ENCODE data around the gene TCF12. TPM values are rescaled to one million over a fixed set of nuclear protein-coding genes. Genes with fewer than 3 reads are reported as not detected.

The TCF12 gene
- polyA plus RNA-seq, 1 donor (not counting 4 experiments of a cell fraction or from before 2014, with no cell fraction given), result 48.3 TPM

DNA sequence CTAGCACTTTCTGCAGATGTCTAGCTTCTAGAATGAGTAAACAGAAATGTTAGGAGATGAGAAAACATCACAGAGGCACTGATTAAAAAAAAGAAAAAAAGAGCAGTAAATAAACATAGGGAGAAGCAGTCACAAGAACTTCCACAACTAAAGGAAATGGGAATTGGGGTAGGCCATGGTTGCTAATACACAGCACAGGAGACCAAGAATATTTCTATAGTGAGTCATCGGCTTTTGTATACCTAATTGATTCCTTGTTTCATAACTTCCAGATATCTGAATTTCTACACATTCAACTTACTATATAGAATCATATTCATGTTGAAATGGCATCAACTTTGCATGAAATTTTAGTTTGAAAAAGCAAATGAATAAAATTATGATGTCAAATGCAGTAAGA lies 47.3 kb upstream of the TCF12 start:
- Histone ChIP-seq H3K27me3 (ENCODE audit: control insufficient read depth, extremely low read depth, insufficient read depth, low read length) (no peaks in the 10 kb centered on the region), H3K9me3 (ENCODE audit: control insufficient read depth, low read depth, low read length) (no peaks in the 10 kb centered on the region), H3K9ac (ENCODE audit: control insufficient read depth, extremely low read depth, insufficient read depth, low read length) (no peak overlapping the region), H3K4me1 (ENCODE audit: control insufficient read depth, extremely low read depth, insufficient read depth, low read length) (peaks cover 7% of the 10 kb centered on the region), H3K4me3 (ENCODE audit: control insufficient read depth in 2 of 3, extremely low read depth in 1 of 3, insufficient read depth in 2 of 3, low read depth in 1 of 3, low read length in 3 of 3) (no peak overlapping the region), H3K79me2 (ENCODE audit: control insufficient read depth, insufficient read depth, low read length) (no peaks in the 10 kb centered on the region), H3K4me2 (ENCODE audit: control insufficient read depth, extremely low read depth, insufficient read depth, low read depth, low read length) (peak overlapping the region; percentile 28), H3K27ac (ENCODE audit: control insufficient read depth, insufficient read depth, low read length) (no peak overlapping the region), H3K36me3 (ENCODE audit: control insufficient read depth in 2 of 2, extremely low read depth in 1 of 2, insufficient read depth in 2 of 2, low read length in 2 of 2) (no peaks in the 10 kb centered on the region), H4K20me1 (ENCODE audit: control insufficient read depth, extremely low read depth, insufficient read depth, low read length) (no peaks in the 10 kb centered on the region), H3K9me1 (ENCODE audit: control insufficient read depth, extremely low read depth, insufficient read depth, low read length) (no peaks in the 10 kb centered on the region), H2AFZ (ENCODE audit: control insufficient read depth, low read length) (no peak overlapping the region)
- no peak for TF ChIP-seq EZH2 (IDR thresholded peaks at IDR 0.05; ENCODE audit: low read length)
- TF ChIP-seq, protein P1, sequence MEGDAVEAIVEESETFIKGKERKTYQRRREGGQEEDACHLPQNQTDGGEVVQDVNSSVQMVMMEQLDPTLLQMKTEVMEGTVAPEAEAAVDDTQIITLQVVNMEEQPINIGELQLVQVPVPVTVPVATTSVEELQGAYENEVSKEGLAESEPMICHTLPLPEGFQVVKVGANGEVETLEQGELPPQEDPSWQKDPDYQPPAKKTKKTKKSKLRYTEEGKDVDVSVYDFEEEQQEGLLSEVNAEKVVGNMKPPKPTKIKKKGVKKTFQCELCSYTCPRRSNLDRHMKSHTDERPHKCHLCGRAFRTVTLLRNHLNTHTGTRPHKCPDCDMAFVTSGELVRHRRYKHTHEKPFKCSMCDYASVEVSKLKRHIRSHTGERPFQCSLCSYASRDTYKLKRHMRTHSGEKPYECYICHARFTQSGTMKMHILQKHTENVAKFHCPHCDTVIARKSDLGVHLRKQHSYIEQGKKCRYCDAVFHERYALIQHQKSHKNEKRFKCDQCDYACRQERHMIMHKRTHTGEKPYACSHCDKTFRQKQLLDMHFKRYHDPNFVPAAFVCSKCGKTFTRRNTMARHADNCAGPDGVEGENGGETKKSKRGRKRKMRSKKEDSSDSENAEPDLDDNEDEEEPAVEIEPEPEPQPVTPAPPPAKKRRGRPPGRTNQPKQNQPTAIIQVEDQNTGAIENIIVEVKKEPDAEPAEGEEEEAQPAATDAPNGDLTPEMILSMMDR (optimal IDR thresholded peaks at IDR 0.05 in 1 of 3, IDR thresholded peaks at IDR 0.05 in 1 of 3, conservative IDR thresholded peaks at IDR 0.05 in 1 of 3; ENCODE audit: extremely low read depth in 1 of 3, insufficient read depth in 2 of 3, low read length in 3 of 3), result no peak
- dilution Hi-C loops (cut with MboI; ENCODE audit: extremely low pct_ligation_motif_present, low sequenced_read_pairs), result no loop called here
- no peak for FAIRE-seq
- no peak for DNase-seq (ENCODE audit: low read depth, low spot score)

DNA sequence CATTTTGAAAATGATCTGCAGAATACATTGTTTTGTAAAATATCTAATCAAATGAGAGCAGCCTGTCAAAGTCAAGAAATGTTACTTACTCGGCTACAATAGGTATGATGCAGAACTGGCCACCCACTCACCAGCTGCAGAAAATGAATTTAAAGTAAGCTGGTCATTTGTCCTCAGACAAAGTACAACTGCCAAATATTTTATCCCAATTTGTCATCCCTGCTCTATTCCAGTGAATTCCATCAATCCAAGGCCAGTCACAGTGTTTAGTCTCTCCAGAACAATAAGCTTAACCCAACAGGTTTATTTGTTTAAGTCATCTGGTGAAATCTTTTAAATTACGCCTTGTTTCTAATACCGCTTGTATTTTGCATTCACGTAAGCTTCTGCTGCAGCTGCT lies 46.6 kb upstream of the TCF12 start:
- Histone ChIP-seq H3K27ac (ENCODE audit: control insufficient read depth, insufficient read depth, low read length) (no peak overlapping the region), H3K9ac (ENCODE audit: control insufficient read depth, extremely low read depth, insufficient read depth, low read length) (no peak overlapping the region), H4K20me1 (ENCODE audit: control insufficient read depth, extremely low read depth, insufficient read depth, low read length) (no peaks in the 10 kb centered on the region), H3K4me1 (ENCODE audit: control insufficient read depth, extremely low read depth, insufficient read depth, low read length) (peaks cover 7% of the 10 kb centered on the region), H3K4me3 (ENCODE audit: control insufficient read depth in 2 of 3, extremely low read depth in 1 of 3, insufficient read depth in 2 of 3, low read depth in 1 of 3, low read length in 3 of 3) (no peak overlapping the region), H3K9me1 (ENCODE audit: control insufficient read depth, extremely low read depth, insufficient read depth, low read length) (no peaks in the 10 kb centered on the region), H3K4me2 (ENCODE audit: control insufficient read depth, extremely low read depth, insufficient read depth, low read depth, low read length) (no peak overlapping the region), H3K79me2 (ENCODE audit: control insufficient read depth, insufficient read depth, low read length) (no peaks in the 10 kb centered on the region), H3K27me3 (ENCODE audit: control insufficient read depth, extremely low read depth, insufficient read depth, low read length) (no peaks in the 10 kb centered on the region), H3K36me3 (ENCODE audit: control insufficient read depth in 2 of 2, extremely low read depth in 1 of 2, insufficient read depth in 2 of 2, low read length in 2 of 2) (no peaks in the 10 kb centered on the region), H3K9me3 (ENCODE audit: control insufficient read depth, low read depth, low read length) (no peaks in the 10 kb centered on the region), H2AFZ (ENCODE audit: control insufficient read depth, low read length) (no peak overlapping the region)
- FAIRE-seq (no peak), DNase-seq (ENCODE audit: low read depth, low spot score) (no peak)
- TF ChIP-seq, protein P1 (optimal IDR thresholded peaks at IDR 0.05 in 1 of 3, IDR thresholded peaks at IDR 0.05 in 1 of 3, conservative IDR thresholded peaks at IDR 0.05 in 1 of 3; ENCODE audit: extremely low read depth in 1 of 3, insufficient read depth in 2 of 3, low read length in 3 of 3), result no peak
- TF ChIP-seq EZH2 (IDR thresholded peaks at IDR 0.05; ENCODE audit: low read length), result no peak
- dilution Hi-C loops (cut with MboI; ENCODE audit: extremely low pct_ligation_motif_present, low sequenced_read_pairs), result no loop called here

Data from keratinocyte (primary cell).